Right ventricle myocardium superior (tissue), 1 donor: ENCODE measurements around the gene DNASE2B. TPM values are rescaled to one million over a fixed set of nuclear protein-coding genes. Genes with fewer than 3 reads are reported as not detected.

Experiments
- ATAC-seq: fragments of 200-7000 bp; cut with Tn5 transposase; one replicate; pipeline ENCODE4 v1.9.1; 2020; ENCODE audit warnings: mild to moderate bottlenecking; ENCODE audit not compliant: poor library complexity
- DNase-seq: peaks from one replicate; pipeline ENCODE4 v3.0.0-alpha.2; 2020
- intact Hi-C: fragments of 100-400 bp; cut with DNase I; formaldehyde crosslinking; loops from one replicate; pipeline ENCODE4 v1.11.2; 2022
- long read RNA-seq: library from polyadenylated mRNA; unstranded; transcript quantifications from one replicate; pipeline ENCODE4 v2.0.0, GENCODE V29; 2021
- total RNA-seq: library from RNA; stranded (reverse); fragmentation: NEBNext Ultra II Directional; extraction: Animal tissue kit (Norgen Biotek cat#: 25700); gene quantifications from one replicate; pipeline ENCODE4 v1.2.1, GENCODE V29; 2021
- donor health status: DM: no; HTN: yes; CAD: no; lungs with severe emphysema.

Gene DNASE2B, protein sequence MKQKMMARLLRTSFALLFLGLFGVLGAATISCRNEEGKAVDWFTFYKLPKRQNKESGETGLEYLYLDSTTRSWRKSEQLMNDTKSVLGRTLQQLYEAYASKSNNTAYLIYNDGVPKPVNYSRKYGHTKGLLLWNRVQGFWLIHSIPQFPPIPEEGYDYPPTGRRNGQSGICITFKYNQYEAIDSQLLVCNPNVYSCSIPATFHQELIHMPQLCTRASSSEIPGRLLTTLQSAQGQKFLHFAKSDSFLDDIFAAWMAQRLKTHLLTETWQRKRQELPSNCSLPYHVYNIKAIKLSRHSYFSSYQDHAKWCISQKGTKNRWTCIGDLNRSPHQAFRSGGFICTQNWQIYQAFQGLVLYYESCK
- not detected for total RNA-seq
- long read RNA-seq: 0 reads

DNA sequence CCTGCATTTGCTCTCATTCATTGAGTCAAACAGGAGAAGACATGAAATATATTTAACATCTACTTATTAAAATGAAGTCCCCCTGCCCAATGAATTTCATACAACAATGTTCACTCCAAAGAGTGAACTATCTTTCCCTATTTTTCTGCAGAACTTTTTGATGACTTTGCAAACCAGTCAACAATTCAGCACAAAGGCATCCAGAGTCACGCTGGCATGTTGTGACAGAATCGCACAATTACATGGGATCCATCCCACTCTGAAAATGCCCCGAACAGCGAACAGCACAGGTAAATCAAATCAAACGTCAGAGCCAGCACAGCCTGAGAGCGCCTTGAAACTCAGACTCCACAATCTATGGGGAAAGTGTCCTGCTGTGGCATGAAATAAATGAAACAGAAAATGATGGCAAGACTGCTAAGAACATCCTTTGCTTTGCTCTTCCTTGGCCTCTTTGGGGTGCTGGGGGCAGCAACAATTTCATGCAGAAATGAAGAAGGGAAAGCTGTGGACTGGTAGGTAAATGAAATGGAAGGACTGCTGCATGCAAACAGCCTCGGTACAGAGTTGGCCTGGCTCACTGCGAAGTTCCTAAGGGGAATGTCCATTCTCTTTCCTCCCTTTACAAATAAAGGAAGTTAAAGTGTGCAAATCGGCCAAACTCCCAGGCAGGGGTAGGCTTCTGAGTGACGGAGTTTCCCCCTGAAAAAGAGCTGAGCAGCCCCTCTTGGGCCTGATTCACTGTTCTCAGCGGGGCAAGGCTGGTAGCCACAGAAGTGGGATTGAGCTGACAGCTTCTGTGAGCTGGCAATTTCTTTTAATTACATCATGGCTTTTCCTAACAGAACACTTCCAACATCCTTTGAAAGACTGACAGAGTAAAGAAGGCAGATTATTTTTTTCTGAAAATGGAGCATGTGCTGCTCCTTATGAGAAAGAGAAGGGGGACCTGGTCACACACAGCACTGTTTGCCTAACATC is at the start of gene DNASE2B:
Gene DNASE2B, plus strand, starts transcription at position 310 of the 981 bp plus-strand sequence. Its CDS starts 81 bp downstream, at position 391.
- intact Hi-C loops: no loop called here
- ATAC-seq (no peak), DNase-seq (no peak)

DNA sequence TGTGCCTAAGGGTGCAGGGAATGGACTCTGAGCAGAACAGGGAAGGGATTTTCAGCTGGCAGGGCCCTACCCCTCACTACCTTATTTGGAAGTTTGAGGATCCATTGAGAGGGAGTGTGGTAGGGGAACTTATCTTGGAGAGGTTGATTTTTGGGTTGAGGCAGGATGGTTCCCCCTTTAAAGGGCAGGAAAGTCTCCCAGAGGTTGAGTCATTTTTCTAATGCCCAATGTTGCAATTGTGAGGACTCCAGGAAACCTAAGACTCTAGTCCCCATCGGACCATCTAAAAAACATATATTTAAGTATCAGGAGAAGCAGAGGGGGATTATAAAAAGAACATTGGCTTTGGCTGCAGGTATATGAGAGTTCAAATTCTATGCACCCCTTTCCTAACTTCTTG is 49.5 kb upstream of the DNASE2B start:
- DNase-seq (no peak), ATAC-seq (no peak)
- intact Hi-C loops: no loop called here

DNA sequence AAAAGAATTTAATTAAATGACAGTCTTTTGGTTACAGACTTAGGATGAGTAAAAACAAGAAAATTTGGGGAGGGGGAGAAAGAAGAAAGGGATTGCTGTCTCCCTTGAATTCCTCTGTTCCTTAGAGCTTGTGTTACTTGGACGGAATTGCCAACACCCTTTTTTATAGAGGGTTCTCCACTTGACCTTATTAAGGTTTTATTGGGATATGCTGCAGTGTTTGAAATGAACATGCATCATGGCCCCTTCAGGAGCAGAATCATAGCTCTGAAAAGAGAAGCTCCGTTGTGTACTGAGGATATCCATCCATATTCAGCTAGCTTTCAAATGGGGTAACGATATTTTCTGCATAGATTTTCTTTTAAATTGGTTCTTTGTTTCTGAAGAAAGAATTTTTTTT is 48.2 kb upstream of the DNASE2B start:
- intact Hi-C loops: no loop called here
- DNase-seq (no peak), ATAC-seq (no peak)

DNA sequence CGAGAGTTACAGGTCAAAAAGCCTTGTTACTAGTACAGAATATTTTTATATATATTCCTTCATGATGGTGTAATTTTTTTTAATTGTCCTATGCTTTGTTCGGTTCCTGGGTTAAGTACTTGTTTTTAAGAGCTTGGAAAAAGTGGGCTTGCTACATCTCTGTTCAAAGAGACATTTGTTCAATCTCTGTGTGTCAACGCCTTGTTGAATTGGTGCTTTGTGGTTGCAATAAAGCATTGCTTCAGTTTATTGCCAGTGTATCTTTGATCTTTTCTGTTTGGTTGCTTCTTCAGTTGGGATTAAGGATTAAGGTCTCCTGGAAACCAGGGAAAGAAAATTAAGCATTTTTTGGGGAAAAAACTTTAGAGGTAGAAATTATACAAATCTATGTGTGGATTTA is 47.7 kb upstream of the DNASE2B start:
- no peak for ATAC-seq
- DNase-seq: no peak
- intact Hi-C loops: no loop called here

DNA sequence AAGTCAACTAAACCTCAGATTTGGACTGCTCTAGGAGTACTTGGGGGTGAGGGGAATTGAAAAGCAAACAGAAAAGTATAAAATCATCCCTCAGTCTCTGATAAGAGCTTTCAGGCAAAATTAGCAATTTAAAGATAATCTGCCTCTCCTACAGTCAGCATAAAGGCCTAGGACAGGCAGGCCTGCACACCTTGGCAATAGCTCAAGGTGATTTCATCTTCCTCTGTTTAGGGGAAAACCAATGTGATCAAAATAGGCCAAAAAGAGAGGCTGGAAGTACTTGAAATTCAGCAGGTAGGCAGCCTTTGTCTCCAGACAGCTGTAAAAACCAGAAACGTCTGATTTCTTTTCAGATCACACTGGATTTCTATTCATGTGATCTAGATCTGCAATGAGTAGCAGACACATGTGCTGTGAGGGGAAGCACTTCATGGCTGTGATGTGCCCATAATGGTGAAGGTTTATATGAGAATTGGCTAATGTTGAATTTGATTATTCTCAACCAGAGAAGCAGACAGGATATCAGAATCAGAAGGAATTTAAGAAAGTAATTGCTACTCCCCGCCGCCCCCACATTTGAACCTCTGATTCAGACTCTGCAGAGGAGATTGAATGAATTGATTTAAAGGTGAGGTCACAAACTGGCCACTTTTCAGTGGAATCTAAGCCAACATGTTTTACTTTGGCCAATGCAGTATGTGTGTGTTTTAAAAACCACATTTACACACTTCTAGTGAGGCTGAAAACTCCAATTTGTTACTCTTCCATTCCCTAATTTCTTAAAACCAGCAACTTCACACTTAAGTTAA is 45.8 kb upstream of the DNASE2B start:
- intact Hi-C loops: no loop called here
- no peak for ATAC-seq
- DNase-seq: no peak

DNA sequence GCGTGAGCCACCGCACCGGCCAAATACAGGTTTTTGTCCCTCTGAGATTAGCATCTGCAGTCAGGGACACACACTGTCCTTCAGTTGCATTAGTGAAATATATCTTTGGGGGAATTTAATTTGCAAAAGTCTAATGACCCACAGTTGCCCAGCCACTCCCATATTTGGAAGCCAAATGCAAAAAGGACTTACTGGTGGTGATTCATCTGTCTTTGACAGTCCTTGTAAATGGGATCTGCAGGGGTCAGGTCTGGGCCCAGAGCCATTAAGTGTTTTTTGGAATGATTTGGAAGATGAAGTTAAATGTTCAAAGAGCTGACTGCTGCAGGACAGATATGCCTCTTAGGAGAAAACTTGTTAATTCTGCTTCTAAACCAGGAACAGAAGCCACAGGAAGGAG is 44.6 kb upstream of the DNASE2B start:
- ATAC-seq: no peak
- intact Hi-C loops: no loop called here
- no peak for DNase-seq

DNA sequence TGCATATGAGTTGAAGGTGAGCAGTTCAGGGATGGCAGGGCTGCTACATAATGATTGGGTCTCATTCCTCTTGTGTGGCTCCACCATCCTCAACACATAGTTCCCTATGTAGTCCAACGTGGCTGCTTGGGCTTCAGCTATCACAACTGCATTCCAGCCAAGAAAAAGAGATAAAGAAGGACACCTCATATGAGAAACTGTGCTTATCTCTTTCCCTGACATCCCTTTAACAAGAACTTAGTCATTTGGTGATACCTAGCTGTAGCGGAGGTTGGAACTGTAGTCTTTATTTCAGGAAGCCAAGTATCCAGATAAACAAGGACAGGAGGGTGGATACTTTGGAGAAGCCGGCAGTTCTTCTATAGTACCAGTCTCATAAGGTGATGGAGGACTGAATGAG is 42.7 kb upstream of the DNASE2B start:
- intact Hi-C loops: no loop called here

DNA sequence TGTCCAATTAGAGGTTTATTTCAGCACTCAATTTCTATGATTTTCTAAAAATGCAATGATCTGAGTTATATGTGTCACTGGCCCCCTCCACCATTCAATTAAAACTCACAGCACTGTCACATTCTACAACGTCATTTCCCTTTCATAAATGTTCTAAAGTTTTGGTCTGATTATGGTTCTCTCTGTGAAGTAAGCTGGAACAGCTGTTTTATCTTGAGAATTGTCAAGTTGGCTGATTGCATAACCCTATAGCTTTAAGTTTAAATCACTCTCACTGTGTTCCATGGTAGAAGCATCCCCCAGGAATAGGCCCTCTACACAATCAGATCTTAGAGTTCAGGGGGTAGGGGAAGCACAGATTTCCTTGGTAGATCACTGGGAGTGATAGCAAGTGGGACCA is 41.4 kb upstream of the DNASE2B start:
- ATAC-seq (no peak), DNase-seq (no peak)
- intact Hi-C loops: no loop called here

More for the DNA sequence above, 42.7 kb upstream of the DNASE2B start:
- DNase-seq (no peak), ATAC-seq (no peak)

DNA sequence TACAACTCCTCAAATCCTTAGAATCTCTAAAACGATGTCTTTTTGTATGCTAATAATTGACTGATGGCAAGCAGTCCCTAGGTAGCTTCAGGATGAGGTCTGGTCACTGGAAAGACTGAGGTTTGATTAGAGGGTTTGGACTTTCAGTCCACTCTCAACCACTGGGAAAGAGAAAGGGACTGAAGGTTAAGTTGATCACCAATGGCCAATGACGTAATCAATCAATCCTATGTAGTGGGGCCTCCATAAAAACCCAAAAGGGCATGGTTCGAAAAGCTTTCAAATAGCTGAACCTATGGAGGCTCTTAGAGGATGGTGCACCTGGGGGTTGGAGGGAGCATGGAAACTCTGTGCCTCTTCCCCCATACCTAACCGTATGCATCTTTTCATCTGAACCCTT is 39.6 kb upstream of the DNASE2B start:
- intact Hi-C loops: no loop called here
- no peak for DNase-seq
- ATAC-seq: no peak

DNA sequence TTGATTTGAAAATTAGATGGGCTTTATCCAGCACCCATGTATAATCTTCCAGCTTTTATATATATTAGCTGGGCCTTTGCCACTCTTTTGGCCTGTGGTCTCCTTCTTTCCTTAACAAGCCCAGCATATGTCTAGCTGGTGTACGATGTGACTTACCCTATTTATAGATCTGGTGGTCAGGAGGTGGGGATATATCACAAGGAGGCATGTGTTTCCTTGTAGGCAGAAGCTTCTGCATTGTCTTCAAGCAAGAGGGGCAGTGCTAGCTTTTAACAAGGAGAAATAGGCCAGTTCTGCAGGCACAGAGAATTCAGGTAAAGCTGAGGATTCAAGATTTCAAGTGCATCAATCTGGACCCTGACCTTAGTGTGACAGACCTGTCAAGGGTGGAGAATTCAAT is 38.0 kb upstream of the DNASE2B start:
- intact Hi-C loops: no loop called here
- ATAC-seq: no peak
- DNase-seq: no peak

DNA sequence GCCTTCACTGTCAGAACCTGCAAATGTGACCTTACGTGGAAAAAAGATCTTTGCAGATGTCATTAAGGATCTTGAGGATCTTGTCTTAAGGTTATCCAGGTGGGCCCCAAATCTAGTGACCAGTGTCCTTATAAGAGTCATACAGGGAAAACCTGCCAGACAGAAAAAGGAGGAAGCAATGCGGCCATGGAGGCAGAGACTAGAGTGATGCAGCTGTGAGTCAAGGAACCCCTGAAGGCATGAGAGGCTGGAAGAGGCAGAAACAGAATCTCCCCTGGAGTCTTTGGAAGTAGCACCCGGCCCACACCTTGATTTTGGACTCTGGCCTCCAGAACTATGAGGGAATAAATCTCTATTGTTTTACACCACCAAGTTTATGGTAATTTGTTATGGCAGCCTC is 36.5 kb upstream of the DNASE2B start:
- ATAC-seq (no peak), DNase-seq (no peak)
- intact Hi-C loops: no loop called here

DNA sequence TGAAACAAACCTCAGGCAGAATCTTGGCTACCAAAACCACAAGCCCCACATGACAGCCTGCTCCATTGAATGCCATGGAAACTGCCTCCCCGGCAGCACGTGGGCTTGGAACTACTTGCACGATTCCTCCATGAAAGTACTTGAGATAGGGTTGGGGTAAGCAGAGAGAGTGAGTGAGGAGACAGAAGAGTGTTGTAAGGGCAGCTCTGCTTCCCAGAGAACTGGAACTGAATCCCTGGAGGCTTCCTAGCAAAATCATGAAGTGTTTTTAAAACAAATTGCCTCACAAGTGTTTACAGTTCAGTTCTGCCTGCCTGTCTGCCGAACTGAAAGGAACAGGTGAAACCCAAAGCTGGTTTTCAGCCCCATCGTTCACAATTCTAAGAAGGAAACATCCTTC is 35.3 kb upstream of the DNASE2B start:
- intact Hi-C loops: no loop called here
- no peak for DNase-seq
- no peak for ATAC-seq

DNA sequence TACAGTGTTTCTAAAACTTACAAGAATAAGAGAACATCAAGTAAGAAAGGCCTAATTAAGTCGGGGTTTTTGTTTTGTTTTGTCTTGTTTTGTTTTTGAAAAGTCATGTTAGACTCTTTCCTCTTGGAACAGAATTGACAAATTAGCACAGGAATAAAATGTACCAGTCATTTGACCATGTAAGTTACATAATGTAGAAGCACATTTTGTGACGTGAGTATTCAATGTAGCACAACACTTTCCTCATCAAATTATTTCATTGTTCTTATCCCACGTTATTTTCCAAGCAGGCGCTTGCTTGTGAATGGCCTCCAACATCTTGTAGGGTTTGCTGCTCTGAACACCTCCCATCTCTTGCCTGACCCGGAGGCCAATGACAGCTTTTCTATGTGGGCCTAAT is 34.7 kb upstream of the DNASE2B start:
- ATAC-seq: no peak
- intact Hi-C loops: no loop called here
- DNase-seq: no peak

DNA sequence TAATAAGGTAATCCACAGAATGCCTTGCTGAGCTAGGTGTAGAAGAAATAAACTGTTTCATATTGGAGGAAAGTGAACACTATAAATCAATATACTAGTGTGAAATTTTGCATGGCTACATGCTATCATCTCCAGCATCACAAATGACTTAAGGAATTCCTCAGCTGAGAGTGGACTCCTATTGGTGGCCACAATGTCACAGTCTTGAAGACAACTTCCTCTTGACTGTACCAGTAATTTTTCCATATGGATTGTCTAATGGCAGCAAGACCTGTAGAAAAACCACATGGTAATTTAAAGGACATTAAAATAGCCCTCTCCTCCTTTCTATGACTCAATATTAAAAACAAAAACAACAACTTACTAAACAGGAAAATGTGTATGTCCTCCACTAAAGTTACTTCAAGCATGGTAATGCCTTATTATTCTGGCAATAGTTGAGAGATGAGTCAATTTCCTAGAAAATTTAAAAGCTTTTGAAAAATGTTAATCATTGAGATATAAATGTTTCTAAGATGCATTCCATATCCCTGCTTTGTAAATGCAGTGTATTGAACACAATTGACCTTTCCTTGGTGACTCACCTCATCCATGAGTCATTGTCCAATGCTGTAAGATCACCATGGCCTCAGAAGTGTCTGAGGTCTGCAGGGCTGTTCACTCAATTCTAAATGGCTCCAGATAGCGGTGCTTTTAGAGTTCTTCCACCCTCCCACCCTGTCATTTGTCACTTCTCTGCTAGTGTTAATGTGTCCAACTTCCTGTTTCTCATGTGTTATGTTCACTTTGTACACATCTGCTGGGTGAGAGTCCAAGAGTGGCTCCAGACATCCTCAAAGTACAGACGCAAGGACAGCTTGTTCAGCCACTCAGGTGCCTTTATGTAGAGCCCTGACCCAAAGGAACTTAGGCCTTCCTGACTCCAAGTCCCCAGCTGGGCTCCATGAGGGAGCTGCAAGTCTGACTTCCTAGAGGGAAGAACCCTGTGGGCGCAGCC is 32.8 kb upstream of the DNASE2B start:
- no peak for ATAC-seq
- no peak for DNase-seq
- intact Hi-C loops: no loop called here

DNA sequence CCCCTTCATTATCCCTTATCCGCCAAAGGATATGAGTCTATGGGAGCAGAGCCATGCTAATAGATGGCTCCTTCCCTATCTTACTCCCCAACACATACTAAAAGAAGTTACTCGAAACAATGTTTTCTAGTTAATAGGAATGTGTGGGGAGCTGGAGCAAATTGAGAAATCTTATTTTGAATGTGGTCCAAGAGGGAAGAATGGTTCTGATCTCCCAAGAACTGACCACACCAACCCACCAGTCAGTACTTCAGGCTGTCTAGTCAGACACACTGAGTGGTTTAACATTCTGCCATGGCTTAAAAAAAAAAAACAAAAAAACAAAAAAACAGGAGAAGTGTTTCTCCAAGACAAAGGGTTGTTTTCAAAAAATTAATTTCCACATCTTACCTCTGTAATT is 31.5 kb upstream of the DNASE2B start:
- intact Hi-C loops: no loop called here
- DNase-seq (no peak), ATAC-seq (no peak)

DNA sequence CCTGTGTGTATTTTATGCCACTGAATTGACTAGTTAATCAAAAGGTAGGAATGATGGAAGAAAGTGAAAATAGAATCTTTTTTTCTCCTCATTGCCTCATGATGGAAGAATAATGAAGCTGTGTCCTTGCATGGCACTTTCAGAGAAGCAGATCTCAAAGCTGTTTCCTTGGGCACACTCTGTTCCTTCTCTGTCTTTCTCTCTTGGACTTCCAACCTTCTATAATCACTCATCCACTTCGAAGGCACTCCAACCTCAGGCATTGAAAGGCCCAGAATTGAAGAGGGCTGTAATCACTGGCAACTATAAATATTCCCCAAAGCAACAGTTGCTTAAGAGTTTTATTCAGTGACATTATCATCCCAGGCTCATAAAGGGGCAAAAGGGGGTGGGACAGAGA is 31.1 kb upstream of the DNASE2B start:
- ATAC-seq (no peak), DNase-seq (no peak)
- intact Hi-C loops: no loop called here

DNA sequence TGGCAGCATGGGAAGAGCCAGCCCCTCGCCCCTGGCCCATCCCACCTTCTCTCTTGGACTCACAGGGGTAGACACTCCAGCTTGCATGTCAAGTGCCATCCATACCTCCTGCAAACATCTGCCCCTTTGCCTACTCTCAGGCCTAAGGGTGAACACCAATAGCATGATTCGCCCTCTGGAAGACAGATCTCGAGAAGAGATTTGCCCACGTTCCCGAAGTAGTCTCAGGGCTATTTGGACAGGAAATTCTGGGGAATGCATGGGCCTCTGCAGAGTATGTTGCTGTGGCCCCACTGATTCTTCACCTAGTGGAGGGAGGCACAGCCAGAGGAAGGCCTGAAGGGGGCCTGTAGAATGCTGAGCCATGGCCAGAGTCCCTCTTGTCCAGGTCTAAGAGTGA is 29.8 kb upstream of the DNASE2B start:
- ATAC-seq (no peak), DNase-seq (no peak)
- intact Hi-C loops: no loop called here

DNA sequence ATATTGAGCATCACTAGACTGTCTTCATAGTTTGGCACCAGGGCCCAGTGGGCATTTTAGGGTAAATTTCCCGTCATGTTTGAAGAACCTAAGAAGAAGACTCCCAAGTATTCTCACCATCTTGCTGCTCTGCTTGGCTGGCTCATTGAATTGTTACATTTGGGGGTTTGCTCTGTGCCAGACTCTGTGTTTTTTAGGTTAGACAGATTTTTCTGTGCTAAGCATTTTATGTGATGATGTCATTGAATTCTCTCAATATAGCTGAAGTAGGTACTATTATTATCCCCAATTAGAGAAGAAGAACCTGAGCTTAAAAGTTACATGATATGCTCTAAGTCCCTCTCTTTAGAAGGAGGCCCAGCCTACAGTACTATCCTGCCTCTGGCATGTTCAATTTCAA is 28.0 kb upstream of the DNASE2B start:
- intact Hi-C loops: no loop called here
- ATAC-seq (no peak), DNase-seq (no peak)
